Activated CD8-positive, alpha-beta memory T cell treated with anti-CD3 and anti-CD28 coated beads, Interleukin-2, amount 50 U/mL, for 24 hours (primary cell): ENCODE results near the gene CDH22.

Experiments used
- DNase-seq: peaks from one replicate; pipeline ENCODE4 v3.0.0-alpha.2; 2020; ENCODE audit errors: extremely low read depth

CDH22 gene

DNA sequence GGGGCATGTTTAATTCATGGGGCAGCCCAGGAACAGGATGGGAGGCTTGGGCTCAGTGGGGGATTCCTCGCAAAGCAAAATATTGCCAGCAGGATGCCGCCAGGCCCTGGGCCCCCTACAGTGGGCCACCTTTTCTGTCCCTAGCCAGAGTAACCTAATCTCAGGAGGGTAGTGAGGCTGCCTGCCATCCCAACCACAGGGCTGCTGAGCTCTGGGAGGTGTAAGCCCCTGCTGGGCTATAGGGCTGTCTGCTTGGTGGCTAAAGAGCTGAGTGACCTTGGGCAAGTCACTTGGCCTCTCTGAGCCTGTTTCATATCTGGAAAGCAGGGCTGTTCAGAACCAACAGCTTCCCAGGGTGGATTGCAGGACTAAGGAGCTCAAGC, 35.7 kb upstream of the CDH22 start:
- no peak for DNase-seq

DNA sequence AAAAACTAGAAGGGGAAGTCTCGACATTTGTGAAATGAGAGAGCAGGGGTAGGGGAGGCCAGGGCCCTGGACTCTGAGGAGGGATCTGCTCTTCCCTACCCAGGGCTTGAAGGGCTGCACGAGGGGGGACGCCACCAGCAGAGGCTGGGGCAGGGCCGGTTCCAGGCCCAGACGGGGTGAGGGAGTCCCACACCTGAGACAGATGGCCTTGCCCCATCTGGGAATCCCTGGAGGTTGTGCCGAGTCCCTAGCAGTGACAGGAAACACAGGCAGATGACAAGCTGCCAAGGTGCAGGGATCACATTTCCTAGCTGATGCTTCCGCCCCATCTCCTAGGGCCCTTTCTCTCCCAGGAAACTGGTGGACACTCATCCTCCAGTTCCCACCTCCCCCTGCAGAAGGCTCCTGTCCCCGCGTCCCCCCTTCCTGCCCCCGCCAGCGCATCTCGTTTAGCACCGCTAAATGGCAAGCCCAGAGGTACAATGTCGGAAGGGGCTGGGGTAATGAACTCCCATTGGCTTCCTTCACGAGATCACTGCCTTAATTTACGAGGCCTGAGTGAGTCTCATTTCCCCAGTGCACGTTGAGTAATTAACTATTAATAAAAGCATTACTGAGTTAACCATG, 35.2 kb upstream of the CDH22 start:
- no peak for DNase-seq

DNA sequence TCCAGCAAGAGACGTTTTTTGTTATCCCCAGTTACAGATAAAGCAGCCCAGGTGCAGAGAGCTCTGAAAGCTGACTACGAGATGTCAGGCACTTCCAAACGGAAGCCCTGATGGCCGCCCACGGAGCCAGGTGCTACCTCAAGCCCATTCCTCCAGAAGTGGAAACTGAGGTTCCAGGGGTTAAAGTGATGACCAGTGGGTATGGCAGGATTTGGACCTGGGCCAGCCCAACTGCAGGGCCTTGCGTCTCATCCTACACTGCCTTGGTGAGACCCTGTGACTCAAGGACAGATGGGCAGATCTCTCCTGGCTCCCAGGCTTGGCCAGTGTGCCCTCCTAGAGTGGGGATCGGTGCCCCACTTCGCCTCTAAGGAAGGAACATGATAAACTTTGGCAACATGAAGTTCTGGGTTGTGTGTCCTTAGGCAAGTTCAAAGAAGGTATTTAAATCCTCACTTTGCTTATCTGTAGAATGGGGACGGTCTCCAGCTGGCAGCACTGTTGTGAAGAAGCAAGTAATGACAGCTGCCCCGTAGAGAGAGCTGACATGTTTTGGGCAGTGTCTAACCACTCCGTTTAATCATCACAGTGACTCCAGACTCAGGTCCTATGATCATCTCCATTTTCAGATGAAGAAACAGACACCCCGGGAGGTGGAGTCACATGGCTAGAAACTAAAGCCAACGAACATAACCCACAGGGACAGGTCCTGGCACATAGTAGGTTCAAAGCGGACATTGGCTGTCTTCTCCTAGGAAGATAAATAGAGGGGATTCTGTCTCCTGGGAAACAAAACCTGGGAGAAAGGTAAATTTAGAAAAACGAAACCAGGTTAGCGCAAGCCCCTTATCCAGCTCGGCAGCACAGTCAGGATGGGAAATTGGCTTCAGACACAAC, 34.4 kb upstream of the CDH22 start:
- no peak for DNase-seq

DNA sequence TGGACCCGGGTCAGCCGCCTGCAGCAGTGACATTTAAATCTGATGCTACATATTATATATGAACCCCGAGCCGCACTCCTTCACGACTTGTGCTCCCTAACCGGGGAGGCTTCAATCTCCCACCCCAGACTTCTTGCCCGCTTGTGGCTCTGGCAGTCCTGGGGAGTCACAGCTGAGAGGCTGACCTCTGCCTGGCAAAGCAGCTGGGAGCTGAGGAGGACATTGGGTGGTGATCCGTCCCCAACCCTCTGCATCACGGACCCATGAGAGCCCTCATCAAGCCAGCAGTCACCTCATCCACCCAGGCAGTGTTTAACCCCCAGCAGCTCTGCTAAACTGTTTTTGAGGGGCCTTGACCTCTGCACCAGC, 33.7 kb upstream of the CDH22 start:
- DNase-seq, result no peak

DNA sequence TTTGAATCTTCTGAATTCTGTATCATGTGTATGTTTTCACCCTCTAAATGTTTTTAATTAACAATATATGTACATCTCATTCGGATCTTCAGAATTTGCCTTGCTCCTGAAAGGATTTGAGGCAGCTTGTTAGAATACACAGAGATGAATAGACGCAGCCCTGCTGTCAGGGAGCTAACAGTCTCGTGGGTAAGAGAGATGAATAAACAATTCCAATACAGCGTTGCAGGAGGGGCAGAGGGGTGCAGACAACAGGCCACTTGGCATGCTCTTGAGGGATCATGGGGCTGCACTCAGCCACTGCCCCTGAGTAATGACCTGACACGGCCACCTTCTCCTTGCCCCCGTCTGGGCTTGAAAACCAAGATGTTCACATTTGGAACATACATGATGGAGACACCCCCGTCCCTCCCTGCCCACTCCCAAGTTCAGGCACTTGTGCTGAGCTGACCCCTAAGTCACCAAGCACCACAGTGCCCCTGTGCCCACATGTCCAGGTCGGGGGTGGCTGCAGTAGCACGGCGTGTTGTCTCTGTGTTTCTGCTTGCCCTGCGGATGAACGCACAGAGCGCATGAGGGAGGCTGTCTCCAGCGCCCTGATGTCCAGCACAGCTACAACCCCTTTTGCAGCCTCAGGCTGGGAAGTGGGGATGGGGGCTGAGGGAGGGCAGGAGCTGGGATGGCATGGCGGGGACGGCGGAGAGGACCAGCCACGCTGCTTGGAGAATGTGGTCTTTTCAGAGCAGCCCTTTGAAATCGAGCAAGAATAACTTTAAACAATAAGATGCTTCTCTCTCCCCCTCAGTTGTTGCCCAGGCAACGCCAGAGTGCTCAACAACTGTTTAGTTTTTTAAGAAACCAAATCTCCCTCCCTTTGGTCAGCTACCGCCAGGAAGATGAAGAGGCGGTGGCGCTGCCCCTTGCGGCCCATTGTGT, 33.0 kb upstream of the CDH22 start:
- DNase-seq, result no peak

DNA sequence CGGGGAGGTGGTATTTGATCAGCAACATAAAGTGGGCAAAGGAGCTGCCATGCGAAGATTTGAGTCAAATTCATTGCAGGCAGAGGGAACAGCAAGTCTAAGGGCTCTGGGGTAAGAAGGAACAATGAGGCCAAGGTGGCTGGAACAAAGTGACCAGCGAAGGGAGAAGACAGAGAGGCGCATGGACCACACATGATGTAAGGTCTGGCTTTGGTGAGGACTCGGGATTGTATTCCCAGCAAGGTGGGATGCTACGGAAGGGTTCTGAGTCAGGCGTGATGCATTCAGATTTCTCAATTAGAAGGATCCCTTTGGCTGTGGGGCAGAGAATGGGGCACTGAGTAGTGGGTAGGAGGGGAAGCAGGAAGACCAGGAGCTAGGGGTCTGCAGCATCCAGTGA, 30.7 kb upstream of the CDH22 start:
- DNase-seq, result no peak

DNA sequence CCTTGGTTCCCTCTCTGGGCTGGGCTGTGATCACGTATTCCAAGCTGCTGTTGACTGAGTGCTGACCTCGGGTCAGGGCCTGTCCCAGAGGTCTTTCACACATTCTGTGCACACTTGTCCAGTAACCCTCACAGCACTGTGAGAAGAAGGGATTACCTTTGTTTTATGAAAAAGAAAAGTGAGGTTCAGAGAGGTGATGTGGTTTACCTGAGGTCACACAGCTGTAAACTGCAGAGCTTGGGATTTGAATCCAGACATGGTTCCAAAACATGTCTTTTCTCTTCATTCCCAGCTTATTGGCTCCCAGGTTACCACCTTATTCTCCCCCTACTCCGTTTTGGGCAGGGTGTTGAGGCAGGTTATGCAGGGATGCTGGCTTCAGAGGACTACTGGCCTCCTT, 28.4 kb upstream of the CDH22 start:
- no peak for DNase-seq

DNA sequence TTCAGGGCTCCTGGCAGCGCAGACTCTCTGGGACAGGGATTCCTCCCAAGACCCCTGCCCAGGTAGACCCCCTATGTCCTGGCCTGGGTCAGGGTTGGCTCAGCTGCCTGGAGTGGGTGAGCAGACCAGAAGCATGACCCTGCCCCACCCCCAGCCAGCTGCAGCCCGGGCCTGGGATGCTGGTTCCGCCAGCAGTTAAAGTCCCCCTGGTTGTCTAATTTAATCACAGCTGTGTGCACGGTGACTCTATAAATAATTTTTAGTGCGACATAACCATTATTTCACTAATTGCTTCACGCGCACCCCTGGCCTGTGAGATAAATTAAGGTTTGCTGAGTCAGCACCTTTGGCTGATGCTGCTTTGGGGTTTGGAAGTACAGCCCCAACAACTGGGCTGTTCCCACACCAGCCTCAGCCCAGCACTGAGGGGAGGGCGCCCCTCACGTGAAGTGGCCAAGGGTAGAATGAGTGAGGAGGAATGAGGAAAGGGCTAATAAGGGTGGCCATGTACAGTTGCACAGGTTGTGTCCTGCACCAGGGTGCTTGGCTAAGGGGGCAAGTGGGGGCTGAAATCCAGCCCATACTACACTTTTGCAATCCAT, 26.1 kb upstream of the CDH22 start:
- DNase-seq, result no peak

DNA sequence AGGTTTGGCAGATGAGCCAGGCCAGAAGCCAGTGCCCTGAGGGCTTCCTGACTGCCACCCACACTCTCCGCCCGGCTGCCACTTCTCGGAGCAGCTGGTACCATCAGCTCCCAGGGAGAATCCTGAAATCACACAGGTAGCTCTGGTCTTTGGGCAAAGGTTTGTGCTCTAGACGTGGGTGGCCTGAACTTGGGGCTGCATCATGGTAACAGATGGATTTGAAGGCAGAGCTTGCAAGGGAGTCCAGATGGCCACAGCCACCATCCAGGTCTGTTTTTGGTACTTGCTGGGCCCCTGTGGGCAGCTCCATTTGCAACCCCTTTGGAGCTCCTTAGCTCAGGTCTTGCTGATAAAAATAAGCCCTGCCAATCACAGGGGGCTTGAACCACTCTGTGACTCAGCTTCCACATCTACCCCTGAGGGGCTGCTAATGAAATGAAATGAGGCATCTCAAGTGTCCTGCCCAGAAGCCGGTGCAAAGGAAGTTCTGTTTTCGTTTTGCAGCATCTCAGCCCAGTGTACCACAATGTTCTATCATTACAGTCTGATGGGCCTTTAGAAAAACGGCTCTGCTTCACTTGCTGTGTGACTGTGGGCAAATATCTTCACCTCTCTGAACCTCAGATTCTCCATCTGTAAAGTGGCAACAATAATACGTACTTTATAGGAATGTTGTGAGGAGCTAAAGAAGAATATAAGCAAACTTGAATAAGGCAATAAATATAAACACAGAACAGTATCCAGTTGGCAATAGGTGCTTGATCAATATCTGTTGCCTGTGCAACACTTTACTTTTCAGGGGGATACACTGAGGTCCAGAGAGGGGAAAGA, 25.1 kb upstream of the CDH22 start:
- DNase-seq, result no peak

DNA sequence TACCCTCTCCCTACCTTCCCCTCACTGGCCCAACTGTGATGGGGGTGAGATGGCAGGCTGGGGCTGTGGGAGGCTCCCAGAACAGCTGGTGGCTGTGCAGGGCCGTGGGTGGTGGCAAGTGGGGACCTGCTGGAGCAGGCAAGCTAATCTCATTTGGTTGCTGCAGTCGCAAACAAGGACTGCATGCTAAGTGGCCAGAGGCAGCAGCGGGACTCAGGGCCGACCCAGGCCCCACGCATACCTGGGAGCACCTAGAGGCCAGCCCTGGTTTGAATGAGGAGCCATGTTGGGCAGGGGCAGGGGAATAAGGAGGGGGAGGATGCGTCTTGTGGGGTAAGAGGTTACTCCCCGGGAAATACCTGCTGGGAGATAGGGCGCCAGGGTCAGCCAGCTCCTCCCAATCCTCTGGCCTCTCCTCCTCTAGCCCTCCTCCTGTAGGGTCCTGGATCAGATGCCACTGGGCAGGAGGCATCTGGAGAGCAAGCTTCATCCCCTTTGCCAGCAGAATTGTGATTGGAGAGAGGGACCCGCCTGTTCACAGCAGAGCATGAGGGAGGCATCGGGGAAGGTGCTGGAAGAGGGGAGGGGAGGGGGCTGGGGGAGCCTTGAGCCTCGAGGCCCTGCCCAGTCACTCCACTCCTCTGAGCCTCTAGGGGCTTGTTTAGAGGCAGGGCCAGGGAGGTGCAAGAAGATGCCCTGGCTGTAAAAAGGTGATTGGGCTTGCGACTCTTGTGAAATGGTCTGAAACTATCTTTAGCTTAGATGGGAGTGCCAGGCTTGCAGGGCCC, 24.3 kb upstream of the CDH22 start:
- no peak for DNase-seq

DNA sequence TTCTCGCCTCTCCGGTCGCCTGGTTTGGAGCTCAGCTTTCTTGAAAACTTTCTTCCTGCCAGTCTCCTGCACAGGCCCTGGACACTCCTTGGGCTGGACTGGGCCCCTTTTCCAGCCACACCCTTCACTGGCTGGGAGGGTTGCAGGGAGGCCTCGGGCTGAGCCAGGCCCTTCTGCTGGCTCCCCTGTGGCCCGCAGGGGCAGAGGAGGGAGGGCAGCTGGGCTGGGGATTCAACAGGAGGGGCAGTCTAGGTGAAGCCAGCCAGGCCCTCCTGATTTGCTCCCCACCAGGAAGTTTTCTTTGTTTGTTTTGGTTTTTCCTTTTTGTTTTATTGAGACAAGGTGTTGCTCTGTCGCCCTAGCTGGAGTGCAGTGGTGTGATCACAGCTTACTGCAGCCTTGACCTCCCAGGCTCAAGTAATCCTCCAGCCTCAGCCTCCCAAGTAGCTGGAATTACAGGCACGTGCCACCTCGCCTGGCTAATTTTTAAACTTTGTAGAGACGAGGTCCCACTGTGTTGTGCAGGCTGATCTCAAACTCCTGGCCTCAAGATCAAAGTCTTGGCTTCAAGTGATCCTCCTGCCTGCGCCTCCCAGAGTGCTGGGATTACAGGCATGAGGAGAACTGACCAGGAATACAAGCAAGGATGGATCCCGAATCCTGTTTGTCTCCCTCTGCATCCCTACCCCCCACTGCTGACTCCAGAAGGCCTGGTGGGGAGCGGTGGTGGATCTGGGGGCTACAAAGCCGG, 23.5 kb upstream of the CDH22 start:
- DNase-seq, result no peak

DNA sequence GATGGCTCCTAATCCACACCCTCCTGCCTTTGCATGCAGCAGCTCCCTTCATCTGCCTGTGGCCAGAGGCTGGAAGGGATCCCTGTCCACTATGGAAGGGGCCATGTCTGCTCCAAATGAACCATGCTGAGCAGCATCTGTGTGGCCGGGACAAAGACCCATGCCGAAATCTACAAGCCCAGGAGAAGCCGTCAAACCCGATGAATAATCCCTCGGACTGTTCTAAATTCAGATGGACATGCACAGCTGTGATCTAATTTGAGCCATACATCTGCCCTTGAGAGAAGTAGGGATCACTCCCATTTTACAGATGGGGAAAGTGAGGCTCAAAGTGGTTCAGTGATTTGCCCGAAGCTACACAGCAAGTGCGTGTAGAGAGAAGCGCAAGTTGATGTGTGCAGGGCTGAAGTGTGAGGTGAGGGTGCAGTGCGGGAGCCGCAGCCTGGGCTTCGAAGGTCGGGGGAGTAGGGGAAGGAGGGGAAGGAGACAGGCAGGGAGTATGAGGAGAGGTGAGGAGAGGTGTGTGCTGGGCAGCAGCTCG, 22.6 kb upstream of the CDH22 start:
- DNase-seq, result no peak

DNA sequence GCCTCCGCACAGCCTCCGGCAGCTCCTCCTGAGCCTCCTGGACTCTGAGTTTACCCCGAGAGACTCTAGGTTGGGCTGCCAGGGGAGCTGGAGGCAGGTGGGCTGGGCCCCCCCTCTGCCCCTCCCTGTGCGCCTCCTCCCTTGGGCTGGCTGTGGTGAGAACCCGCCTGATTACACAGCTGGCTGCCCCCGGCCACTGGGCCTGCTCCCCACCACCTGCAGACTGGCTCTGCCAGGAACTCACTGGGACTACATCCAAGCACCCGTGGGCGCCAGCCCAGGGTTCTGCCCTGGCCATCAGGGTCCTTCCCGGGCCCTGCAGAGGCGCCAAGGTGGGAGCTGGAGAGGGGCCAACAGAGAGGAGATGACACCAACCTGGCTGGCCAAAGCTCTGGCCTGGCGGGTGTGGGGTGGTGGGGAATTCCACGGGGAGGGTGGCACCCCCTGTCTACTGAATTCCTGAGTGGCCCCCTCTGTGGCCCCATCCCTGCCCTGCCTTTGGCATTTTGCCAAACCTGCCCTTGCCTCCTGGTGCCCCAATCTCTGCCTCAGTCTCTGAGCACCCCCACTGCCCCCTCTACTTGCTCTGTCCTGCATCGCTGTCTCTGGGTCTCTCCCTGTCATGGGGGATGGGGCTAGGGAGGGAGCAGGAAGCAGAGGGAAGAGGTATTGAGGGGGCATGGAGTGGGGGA, 21.9 kb upstream of the CDH22 start:
- DNase-seq, result no peak

DNA sequence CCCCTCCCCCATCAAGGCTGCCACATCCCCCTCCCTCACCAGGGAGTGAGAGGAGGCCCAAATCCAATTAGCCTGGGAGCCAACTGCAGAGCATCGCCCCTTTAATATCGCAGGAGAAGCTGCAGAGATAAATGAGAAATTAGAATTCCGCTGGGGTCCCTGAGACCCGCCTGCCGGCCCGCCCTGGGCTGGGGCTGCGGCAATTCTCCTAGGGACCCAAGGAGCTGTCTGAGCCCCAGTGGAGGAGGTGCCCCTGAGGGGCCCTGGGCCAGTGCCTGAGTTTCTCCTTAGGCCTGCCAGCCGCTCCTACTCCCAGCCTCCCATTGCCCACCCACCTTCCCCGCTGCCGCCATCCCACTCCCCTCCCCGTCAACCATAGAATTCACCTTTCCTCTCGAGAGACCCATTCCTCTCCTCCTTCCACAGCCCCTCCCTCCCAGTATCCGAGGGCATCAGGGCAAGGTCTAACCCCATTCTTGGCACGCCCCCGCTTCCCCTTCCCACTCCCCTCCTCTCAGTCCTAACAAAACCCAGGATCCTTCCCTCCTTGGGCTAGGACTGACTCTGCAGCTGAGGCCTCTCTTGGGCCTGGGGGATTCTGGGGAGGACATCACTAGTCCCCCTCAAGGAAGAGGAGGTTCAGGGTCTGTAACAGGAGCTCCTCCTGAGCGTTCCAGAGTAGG, 20.0 kb upstream of the CDH22 start:
- DNase-seq, result no peak

DNA sequence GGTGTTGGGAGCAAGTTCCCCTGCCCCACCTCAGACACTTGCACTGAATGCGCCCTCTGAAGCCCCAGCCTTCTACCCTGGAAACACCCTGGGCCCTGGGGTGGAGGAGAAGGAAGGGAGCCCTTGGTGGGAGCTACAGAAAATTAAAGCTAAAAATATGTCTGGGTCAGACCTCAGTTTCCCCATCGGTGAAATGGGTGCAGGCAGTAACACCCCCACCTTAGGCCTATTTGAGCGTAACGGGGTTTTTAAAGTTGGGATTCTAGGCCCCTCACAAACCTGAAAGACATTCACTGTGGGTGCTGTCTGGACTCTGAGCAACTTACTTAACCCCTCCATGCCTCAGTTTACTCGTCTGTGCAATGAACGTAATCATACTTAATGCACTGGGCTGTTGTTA, 19.3 kb upstream of the CDH22 start:
- DNase-seq, result no peak

DNA sequence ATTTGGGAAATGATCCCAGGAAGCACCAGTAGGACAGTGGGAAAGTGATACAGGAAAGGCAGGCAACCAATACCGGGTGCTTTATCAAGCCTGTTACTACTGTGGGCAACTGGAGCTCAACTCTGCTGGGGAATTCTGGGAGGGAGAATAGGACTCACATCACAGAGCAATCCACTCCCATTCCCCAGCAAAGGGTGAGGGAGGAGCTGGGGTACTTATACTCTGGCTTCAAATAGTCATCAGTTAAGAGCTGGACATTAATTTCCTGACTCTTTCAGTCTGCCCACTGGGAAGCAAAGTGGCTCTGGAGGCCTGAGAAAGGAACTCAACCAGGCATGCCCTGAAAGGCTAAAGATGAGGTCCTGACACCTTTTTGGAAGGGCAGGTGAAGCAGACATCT, 17.5 kb upstream of the CDH22 start:
- no peak for DNase-seq

DNA sequence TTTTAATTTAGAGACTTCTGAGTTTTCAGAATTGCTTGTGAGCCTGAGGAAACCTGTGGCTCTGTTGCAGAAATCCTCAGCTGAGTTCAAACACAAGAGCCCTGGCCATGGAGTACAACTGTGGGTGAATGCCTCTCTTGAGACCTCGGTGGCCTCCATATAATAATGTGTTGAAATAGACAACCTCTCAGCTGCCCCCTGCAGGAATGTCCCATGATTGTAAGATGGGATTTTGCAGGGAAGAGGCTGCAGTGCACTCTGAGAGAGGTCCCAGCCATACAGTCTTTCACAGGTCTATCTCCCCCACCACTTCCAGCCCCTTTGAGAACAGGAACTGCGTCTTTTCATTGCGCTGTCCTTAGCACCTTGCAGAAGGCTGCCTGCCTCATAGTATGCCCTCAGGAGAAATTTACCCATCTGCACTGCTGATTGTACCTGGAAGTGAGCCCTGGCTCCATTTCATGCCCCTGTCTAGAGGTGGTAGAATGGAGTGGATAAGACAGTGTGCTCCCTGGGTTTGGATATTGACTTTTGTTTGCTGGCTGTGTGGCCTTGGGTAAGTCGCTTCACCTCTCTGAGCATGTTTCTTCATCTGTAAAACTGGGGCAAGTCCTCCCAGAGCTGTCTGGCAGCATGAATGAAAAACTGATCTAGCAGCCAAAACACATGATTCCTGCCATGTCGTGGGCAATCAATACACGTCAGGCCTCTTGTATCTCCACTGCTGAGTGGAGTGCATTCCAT, 16.8 kb upstream of the CDH22 start:
- DNase-seq, result no peak
